HepG2 (cell line): ENCODE measurements around the gene NPB. TPM values are rescaled to one million over a fixed set of nuclear protein-coding genes. Genes with fewer than 3 reads are reported as not detected.
A peak's percentile ranks its signal among the peaks of the same experiment; 100 is the strongest.

ENCODE experiments used
- ELF4 ChIP-seq: sonication (generic); formaldehyde crosslinking; IDR thresholded peaks from 2 replicates; pipeline ENCODE4 v1.5.0; 2020; ENCODE audit warnings: missing genetic modification reagents, mild to moderate bottlenecking, moderate library complexity, borderline replicate concordance
- GMEB1 ChIP-seq: sonication (generic); formaldehyde crosslinking; IDR thresholded peaks from 2 replicates; pipeline ENCODE4 v1.5.1; 2020; ENCODE audit warnings: missing genetic modification reagents, mild to moderate bottlenecking, borderline replicate concordance
- HMGXB3 ChIP-seq: sonication (generic); formaldehyde crosslinking; IDR thresholded peaks from 2 replicates; pipeline ENCODE4 v1.4.0; 2020; ENCODE audit warnings: missing genetic modification reagents, borderline replicate concordance
- HOXA3 ChIP-seq: sonication (generic); formaldehyde crosslinking; IDR thresholded peaks from 2 replicates; pipeline ENCODE4 v1.5.0; 2020; ENCODE audit warnings: missing genetic modification reagents
- KLF16 ChIP-seq, 2 experiments: sonication (generic) in 1 of 2; formaldehyde crosslinking in 1 of 2; IDR thresholded peaks; 2 replicates each; pipeline versions ENCODE4 v1.6.1 to v1.8.0; 2016 to 2023; ENCODE audit warnings: missing genetic modification reagents in 2 of 2, missing compliant biosample characterization in 1 of 2
- MTF2 ChIP-seq: sonication (generic); formaldehyde crosslinking; IDR thresholded peaks from 2 replicates; pipeline ENCODE4 v1.5.0; 2020; ENCODE audit warnings: missing genetic modification reagents, borderline replicate concordance
- NR3C1 ChIP-seq: sonication (generic); formaldehyde crosslinking; IDR thresholded peaks from 2 replicates; pipeline ENCODE4 v1.4.0; 2020; ENCODE audit warnings: missing genetic modification reagents
- PRDM4 ChIP-seq: sonication (generic); formaldehyde crosslinking; IDR thresholded peaks from 2 replicates; pipeline ENCODE4 v1.9.0; 2021; ENCODE audit warnings: missing genetic modification reagents, borderline replicate concordance
- RFXANK ChIP-seq: IDR thresholded peaks from 2 replicates; pipeline ENCODE4 v1.6.1; 2016
- SNAI1 ChIP-seq: sonication (generic); formaldehyde crosslinking; IDR thresholded peaks from 2 replicates; pipeline ENCODE4 v1.5.0; 2020; ENCODE audit warnings: mild to moderate bottlenecking, missing genetic modification reagents, borderline replicate concordance
- SRSF9 ChIP-seq: fragments of 200-400 bp; formaldehyde crosslinking; IDR thresholded peaks from 2 replicates; pipeline ENCODE4 v1.6.1; 2018; ENCODE audit warnings: borderline replicate concordance, mild to moderate bottlenecking, low read depth, low read length; ENCODE audit not compliant: insufficient read depth, poor library complexity, severe bottlenecking
- TFAP4 ChIP-seq: sonication (generic); IDR thresholded peaks from 2 replicates; pipeline ENCODE4 v1.6.1; 2016; ENCODE audit warnings: low read depth, borderline replicate concordance
- ZNF143 ChIP-seq: sonication (generic); formaldehyde crosslinking; IDR thresholded peaks from 2 replicates; pipeline ENCODE4 v1.4.0; 2020; ENCODE audit warnings: missing genetic modification reagents
- ZNF263 ChIP-seq: sonication (generic); formaldehyde crosslinking; IDR thresholded peaks from 2 replicates; pipeline ENCODE4 v1.4.0; 2020; ENCODE audit warnings: missing genetic modification reagents
- ZNF343 ChIP-seq: sonication (generic); formaldehyde crosslinking; IDR thresholded peaks from 2 replicates; pipeline ENCODE4 v1.4.0; 2020; ENCODE audit warnings: mild to moderate bottlenecking, missing genetic modification reagents
- ZNF549 ChIP-seq: sonication (generic); formaldehyde crosslinking; IDR thresholded peaks from 2 replicates; pipeline ENCODE4 v1.5.0; 2020; ENCODE audit warnings: missing genetic modification reagents
- ZNF644 ChIP-seq: IDR thresholded peaks from 2 replicates; pipeline ENCODE4 v1.6.1; 2016; ENCODE audit warnings: low read depth
- ZNF768 ChIP-seq: sonication (generic); formaldehyde crosslinking; IDR thresholded peaks from 2 replicates; pipeline ENCODE4 v1.4.0; 2020; ENCODE audit warnings: missing genetic modification reagents
- polyA plus RNA-seq, 8 experiments: library from polyadenylated mRNA; depleted of rRNA in 3 of 8; stranded (reverse) in 7 of 8; unstranded in 1 of 8; fragments of >200 nt; fragmentation: Illumina TruSeq in 4 of 8; extraction: Trizol in 4 of 8; gene quantifications; 2 replicates each; pipeline versions ENCODE4 v1.2.1 to v1.2.3, GENCODE V29; 2011 to 2016; ENCODE audit warnings: low read depth in 4 of 8, missing spikeins in 1 of 8, mixed read lengths in 1 of 8; ENCODE audit not compliant: insufficient read depth in 1 of 8
- total RNA-seq, 5 experiments: library from RNA; depleted of rRNA; stranded (reverse); fragments of >200 nt; fragmentation: Illumina TruSeq; extraction: Trizol; gene quantifications; 2 replicates each; pipeline ENCODE4 v1.2.3, GENCODE V29; 2016; ENCODE audit warnings: low read depth in 1 of 5
- TF ChIP-seq, protein P1 (sequence below): IDR thresholded peaks from 2 replicates; pipeline ENCODE4 v1.6.1; 2018; ENCODE audit warnings: missing genetic modification reagents, mild to moderate bottlenecking, missing compliant biosample characterization

NPB gene
- total and polyA plus RNA-seq, 2 of the 13 experiments (the other 11 are each of a cell fraction or from before 2014, with no cell fraction given) = 0.11 to 0.93 TPM

- TF ChIP-seq, protein P1, sequence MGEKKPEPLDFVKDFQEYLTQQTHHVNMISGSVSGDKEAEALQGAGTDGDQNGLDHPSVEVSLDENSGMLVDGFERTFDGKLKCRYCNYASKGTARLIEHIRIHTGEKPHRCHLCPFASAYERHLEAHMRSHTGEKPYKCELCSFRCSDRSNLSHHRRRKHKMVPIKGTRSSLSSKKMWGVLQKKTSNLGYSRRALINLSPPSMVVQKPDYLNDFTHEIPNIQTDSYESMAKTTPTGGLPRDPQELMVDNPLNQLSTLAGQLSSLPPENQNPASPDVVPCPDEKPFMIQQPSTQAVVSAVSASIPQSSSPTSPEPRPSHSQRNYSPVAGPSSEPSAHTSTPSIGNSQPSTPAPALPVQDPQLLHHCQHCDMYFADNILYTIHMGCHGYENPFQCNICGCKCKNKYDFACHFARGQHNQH (CRISPR knock-in tag) = no peak
- TF ChIP-seq SNAI1 (CRISPR knock-in tag) (no peak), GMEB1 (CRISPR knock-in tag) (no peak), HMGXB3 (CRISPR knock-in tag) (no peak), KLF16 (CRISPR knock-in tag; IDR thresholded peaks at IDR 0.05) (no peak; a peak in 1 of 4 replicates), RFXANK (no peak), ZNF343 (CRISPR knock-in tag) (no peak), MTF2 (CRISPR knock-in tag) (no peak), ZNF263 (CRISPR knock-in tag) (no peak), TFAP4 (no peak), PRDM4 (CRISPR knock-in tag) (no peak), SRSF9 (no peak), ZNF143 (CRISPR knock-in tag) (no peak), ZNF768 (CRISPR knock-in tag) (peak; percentile 51), ZNF644 (no peak), NR3C1 (CRISPR knock-in tag) (no peak), ZNF549 (no peak), HOXA3 (CRISPR knock-in tag) (peak; percentile 59; the same call in 1 of the 2 replicates), ELF4 (CRISPR knock-in tag) (no peak)
Observed at GRCh38 chr17:81917565-81918332, 15.7 kb downstream of the NPB start, which contains the start of gene SIRT7 (continued).
